PC-9 (cell line): Measurements from ENCODE around the gene PHRF1.

Source experiments
- CTCF ChIP-seq: fragments of 200-600 bp; sonication (generic); conservative IDR thresholded peaks from 2 replicates; pipeline ENCODE4 v1.6.1; 2017; ENCODE audit warnings: mixed run types, antibody characterized with exemption, mild to moderate bottlenecking, moderate library complexity
- EZH2 ChIP-seq: fragments of 200-600 bp; sonication (generic); IDR thresholded peaks from 2 replicates; pipeline ENCODE4 v1.8.0; 2017; ENCODE audit warnings: antibody characterized with exemption, low read depth

- TF ChIP-seq CTCF (no peak), EZH2 (no peak)
Measured at GRCh38 chr11:544817-545166, 31.5 kb upstream of the PHRF1 start.
